ENCODE measurements around the gene ZSWIM7.
"Not testable (repeated sequence)": the region's sequence is repeated elsewhere in the genome, so short reads cannot be mapped to it uniquely, and the experiment has no call there.

Gene ZSWIM7

DNA sequence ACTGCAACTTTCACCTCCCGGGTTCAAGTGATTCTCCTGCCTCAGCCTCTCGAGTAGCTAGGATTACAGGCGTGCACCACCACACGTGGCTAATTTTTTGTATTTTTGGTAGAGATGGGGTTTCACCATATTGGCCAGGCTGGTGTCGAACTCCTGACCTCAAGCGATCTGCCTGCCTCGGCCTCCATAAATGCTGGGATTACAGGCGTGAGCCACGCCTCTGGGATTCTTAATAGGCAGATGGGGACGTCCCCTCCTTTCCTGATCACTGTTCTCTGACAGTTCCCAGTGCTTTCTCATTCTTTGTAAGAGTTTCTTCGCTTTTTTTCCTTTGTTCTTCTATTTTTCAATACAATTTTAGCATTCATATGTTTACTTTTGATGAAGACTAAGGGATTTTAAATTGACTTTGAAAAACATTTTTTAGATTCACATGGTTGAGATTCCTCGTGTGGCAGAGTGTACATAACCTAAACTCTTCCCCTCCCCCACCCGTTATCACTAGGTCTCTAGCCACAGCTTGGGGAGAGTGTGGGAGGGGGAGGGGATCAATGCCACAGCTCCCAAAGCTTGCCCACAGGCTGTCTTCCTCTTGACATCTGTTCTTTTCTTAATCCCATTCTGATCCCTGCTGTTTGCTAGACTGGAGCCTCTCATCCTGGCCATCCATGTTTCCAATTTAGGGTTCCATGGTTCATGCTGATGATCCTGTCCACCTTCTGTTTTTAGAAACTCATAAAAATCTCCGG is 43.5 kb downstream of the ZSWIM7 start:
- DNase-seq, result no peak

DNA sequence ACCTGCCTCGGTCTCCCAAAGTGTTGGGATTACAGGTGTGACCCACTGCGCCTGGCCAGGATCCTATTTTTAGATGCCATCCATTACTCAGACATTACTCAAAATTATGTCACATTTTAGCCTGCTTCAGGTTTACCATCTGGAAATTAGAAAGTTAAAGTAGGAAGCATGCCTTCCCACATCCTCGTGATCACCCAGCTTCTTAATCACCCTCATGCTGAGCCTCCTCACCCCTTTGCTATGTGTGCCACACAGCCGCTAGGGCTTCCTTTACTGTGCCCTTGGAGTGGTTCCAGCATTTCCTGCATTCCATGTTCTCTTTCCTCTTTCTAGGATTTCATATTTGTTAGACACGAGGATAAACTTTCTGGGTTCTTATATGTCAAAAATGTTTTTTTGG is 45.3 kb downstream of the ZSWIM7 start:
- DNase-seq, result no peak

DNA sequence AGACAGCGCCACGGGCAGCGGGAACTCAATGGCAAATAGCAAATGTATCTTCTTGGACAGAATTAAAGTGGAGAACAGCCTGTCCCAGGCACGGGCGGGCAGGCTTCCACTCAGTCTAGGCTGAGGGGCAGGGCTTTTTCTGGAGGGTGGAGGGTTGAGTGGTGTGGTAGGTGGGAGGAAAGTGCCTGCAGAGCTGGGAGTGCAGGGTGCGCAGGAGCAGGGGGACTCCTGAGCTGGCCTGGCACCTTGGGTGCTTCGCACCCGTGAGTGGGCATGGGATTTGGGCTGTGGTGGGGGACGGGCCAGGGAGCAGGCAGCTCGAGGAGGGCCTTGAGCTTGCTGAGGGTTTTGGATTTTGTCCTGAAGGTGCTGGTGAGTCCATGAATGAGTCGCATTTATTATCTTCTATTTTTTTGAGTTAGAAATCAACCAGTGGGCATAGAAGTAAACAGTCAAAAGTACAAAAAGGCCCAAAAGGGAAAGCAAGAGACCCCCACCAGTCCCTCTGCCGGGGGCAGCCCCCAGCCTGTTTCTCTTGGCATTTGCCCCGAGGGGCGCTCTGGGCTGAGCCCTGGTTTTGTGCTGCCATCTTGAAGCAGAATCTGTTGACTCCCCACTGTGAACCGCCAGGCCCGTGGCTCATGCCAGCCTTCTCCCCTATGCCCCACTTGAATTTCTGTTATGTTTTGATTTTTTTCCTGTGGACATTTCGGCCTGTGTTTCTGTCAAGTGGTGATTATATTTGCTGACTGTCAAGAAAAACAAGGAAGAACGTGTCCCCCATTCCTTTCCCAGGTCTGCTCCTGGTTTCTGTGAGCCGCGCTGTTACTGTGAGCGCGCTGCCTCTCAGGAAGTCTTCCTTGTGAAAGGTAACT is 46.4 kb downstream of the ZSWIM7 start:
- DNase-seq, result no peak

DNA sequence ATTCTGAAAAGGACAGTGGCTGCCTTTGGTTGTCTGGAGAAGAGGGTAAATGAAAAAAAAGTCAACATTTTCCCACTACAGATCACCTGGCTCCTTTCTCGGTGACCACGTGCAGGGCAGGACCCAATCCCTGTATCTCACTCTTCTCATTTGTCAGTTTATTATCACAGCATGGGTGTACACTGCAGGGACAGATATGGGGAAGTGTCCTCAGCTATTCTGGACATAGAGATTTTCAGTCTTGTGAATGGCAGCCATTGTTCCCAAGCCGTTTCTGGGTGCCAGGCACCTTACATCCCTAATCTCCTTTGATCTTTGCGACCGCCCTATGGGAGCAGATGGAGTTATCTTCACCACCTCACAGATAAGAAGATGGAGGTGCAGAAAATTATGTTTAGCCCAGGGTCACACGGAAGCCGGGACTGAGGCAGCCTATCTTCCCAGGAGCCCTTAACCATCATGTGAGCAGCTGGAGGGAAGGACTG is 47.4 kb downstream of the ZSWIM7 start:
- DNase-seq, result no peak

DNA sequence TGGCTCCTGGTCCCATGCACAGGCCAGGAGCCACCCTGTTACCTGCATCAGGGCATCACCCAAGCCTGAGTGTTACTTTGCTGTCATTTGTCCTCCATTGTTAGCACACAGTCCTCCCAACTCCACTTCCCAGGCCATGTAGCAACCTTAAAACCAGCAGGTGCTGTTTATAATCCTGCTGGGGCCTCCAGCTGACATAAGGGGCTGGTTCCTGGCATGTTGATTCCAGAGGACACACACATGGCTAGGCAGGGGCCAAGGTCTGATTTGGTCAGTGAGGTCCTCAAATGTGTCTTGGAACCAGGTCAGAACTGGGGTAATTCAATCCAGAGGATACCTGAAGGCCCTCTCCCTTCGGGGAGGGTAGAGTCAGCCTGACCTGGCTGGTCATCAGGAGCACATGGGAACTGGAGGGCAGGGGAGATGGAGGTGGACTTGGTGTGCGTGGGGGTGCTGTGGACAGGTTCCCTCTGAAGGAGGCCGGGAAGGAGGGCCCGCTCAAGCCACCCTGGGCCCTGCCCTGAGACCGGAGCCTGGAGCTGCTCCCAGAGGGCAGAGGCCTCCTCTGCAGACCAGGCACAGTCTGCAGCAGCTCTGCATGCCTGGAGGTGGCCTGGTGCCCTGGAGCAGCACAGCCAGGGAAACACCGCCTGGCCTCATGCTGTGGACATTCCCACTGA is 48.0 kb downstream of the ZSWIM7 start:
- DNase-seq, result no peak

DNA sequence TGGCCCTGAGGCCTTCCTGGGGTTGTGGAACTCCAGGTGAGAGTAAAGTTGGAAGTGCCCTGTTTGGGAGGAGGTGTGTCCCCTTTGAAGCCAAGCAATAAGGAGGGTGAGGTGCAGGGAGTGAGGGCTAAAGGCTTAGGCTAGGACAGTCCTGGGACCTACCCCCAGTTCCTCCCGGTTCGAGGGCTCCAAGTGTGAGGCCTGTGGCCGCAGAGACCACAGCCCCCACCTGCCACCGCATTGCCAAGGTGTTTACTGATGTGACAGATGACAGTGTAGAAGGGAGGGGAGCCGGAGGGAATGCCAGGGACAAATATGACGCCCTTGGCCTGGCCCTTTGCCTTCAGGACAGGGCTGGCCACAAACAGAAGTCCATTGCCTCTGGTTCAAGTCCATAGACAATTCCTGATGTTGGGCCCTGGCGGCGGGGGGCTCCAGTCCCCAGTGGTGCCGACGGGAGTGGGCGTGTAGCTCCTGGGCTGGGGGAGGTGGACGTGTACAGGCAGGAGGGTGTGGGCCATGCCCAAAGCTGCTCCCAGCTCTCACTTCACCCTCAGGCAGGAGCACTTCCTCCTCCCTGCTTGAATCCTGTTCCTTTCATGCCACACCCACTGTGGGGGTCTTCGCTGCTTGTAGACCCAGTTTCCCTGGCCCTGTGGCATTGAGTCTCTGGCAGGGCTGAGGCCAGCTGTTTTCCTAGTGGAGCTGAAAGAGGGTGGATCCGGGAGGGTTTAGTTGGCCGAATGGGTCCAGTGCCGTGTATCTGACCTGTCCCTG is 51.3 kb downstream of the ZSWIM7 start:
- no peak for DNase-seq

DNA sequence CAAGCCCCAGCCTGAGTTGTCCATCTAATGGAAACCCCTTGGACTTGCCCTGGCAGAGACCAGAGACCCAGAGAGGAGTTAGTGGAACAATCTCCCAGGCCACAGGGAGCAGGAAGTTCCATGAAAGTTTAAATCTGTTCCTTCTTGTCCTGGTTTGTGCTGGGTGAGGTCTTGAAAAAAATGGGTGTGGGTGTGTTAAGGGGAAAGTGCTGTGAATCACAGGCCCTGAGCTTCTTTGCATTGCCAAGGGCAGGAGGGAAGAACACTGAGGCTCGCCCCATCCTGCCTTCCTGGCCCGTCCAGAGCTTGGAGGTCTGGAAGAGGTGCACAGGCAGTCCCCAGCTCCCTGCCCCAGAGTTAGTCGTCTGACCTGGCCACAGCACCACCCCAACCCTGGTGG is 52.2 kb downstream of the ZSWIM7 start:
- DNase-seq, result no peak

DNA sequence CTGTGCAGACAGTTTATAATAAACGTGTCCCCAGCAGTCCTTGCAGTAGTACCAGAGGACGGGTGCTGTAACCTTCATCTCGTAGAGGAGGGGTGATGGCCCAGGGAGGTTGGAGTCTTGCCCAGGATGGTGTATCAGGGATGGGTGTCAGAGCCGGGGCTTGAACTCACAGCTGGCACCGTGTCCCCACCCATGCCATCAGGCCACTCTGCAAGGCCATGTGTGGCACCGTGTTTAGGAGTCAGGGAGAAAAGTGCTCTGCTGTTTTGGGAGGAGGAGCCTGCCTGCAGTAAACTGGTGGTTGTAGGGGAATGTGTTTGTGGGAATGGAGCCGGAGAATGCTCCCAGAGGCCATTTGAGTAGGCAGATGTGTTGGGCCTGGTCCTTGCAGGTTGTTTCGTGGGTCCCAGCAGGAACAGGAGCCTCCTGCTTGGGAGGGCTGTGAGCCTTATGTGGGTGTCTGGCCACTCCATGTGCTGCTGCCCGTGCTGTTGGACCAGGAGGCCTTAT is 52.8 kb downstream of the ZSWIM7 start:
- DNase-seq, result no peak

DNA sequence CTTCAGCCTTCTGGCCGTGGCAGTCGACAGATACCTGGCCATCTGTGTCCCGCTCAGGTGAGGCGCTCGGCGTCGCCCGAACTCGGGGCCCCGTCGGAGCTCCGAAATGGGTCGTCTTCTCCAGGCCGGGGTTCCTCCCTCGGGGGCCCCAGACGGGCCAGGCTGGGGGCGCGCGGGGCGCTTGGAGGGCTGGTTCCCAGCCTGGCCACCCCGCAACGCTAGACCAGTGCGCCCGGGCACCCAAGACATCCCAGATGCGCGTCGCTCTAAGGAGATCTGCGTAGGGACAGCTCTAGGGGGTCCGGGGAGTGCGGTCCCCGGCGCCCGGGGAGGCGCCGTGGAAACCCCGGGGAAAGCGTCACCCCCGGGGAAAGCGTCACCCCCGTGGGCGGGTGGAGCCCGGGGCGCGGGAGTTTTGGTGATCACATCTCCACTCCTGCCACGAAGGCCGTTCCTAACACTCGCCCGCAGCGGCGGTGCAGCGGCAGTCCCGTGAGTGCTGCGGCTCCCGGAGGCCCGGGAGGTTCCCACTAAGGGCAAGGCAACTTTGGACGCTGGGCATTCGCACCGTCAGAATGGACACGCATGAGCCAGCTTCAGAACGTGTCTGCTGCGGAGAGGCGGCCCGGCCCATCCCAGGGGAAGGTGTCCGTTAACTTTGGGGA is 53.8 kb downstream of the ZSWIM7 start:
- DNase-seq, result no peak

DNA sequence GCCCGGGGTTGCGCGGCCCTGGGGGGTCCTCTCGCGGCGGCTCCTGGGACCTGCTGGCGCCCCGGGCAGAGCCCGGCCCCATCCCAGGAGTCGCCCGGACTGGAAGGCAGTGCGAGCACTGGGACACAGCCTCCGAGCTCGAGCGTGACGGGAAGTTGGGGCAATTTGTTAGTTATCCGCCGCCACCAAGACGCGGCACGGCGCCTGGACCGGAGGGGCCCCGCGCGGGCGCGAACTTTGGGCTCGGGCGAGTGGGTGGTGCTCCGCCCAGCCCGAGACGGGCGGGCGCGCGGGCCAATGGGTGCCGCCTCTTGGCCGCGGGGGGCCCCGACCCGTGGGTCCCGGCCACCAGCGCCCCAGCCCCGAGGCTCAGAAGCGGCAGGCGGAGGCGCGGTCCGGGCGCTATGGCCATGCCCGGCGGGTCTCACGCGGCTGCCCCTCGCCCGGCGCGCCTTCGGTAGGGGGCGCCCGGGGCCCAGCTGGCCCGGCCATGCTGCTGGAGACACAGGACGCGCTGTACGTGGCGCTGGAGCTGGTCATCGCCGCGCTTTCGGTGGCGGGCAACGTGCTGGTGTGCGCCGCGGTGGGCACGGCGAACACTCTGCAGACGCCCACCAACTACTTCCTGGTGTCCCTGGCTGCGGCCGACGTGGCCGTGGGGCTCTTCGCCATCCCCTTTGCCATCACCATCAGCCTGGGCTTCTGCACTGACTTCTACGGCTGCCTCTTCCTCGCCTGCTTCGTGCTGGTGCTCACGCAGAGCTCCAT is 54.6 kb downstream of the ZSWIM7 start, which contains the start of gene ADORA2B:
Gene ADORA2B, plus strand, starts transcription at position 372 of the 768 bp plus-strand sequence. Its CDS starts 119 bp downstream, at position 491.
- no peak for DNase-seq

DNA sequence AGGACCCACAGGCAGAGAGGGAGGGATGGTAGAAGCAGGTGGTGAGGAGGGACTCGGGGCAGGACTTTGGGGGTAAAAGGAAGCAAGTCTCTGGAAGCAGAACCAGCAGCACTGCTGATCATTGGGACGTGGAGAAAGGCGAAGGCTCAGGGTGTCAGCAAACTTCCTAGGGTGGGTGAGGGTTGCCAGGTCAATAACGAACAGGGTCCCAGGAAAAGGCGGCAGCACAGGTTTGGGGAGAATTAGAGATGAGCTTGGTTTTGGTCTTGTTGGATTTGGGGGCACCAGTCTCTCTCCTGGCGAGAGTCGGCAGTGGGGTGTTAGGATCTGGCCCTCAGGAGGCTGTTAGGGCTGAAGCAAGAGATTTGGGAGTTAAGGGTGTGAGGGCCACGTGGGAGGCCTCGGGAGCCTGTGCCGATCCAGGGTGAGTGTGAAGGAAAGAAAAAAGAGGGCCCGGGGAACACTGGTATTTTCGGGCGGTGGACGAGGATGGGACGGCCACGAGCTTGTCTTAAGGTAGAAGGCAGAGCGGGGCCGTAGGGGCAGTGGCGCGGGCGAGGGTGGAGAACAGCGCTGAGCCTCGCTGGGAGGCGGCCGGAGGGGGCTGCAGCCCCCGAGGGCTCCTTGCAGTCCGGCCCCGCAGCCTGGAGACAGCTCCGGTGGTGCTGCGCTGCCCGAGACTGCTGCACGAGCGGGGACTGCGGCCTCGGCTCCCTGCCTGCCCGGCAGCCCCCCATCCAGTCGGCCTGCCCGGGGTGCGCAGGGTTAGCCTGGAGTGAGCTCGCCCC is 55.3 kb downstream of the ZSWIM7 start:
- no peak for DNase-seq

DNA sequence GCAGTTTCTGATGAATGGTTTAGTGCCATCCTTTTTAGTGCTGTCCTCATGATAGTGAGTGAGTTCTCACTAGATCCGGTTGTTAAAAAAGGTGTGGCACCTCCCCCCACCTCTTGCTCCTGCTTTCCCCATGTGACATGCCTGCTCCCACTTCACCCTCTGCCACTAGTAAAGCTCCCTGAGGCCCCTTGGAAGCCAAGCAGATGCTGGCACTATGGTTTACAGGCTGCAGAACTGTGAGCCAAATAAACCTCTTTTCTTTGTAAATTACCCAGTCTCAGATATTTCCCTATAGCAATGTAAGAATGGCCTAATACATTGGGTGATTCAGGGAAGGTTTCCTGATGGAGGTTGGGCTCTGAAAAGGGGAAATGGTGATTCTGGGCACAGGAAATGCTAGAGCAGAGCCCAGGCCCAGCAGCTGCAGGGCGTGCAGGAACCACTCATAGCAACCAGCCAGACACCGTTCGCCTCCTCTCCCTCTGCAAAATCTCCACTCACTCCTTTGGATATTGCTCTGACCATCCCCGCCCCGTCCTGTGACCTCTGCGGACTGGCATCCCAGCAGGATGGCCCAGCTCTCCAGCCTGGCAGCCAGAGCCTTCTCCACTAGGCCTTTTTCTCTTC is 57.2 kb downstream of the ZSWIM7 start:
- no peak for DNase-seq

DNA sequence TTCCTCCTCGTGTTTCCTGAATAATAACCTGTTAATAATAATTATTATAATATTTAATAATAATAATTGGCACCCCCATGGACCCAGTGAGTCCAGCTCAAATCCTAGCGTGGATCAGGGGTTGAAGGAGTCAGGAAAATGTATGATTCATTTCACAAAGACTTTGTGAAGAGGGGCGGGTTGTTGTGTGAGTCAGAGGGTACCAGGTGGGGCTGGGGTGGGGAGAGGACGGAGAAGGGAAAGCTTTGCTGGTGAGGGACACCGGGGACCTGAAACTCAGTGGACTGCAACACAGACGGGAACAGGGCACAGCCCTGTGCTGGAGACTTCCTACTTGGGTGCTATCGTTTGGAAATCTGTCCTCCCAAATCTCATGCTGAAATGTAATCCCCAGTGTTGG is 57.7 kb downstream of the ZSWIM7 start:
- DNase-seq, result no peak

DNA sequence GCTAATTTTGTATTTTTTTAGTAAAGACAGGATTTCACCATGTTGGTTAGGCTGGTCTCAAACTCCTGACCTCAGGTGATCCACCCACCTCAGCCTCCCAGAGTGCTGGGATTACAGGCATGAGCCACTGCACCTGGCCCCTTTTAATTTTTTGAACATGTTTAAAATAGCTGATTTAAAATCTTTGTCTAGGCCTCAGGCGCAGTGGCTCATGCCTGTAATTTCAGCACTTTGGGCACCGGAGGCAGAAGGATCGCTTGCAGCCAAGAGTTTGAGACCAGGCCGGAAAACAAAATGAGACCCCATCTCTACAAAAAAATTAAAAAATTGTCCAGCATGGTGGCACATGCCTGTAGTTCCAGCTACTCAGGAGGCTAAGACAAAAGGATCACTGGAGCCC is 63.0 kb downstream of the ZSWIM7 start:
- not testable (repeated sequence) for DNase-seq

DNA sequence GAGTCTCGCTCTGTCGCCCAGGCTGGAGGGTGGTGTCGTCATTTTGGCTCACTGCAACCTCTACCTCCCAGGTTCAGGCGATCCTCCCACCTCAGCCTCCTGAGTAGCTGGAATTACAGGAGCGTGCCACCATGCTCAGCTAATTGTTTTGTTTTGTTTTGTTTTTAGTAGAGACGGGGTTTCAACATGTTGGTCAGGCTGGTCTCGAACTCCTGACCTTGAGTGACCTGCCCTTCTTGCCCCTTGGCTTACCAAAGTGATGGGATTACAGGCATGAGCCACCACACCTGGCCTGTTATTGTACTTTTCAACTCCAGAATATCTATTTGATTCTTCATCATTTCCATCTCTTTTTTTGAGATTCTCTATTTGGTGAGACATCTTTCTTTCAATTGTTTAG is 63.6 kb downstream of the ZSWIM7 start:
- no peak for DNase-seq

DNA sequence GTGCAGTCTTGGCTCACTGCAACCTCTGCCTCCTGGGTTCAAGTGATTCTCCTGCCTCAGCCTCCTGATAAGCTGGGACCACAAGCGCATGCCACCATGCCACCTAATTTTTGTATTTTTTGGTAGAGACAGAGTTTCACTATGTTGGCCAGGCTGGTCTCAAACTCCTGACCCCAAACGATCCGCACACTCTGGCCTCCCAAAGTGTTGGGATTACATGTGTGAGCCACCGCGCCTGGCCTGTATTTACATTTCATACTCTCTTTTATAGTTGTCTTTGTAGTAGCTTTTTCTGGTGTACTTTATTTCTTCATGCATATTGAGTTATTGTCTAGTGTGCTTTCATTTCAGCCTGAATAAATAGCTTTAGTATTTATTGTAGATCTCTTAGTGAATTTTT is 64.6 kb downstream of the ZSWIM7 start:
- DNase-seq, result no peak

DNA sequence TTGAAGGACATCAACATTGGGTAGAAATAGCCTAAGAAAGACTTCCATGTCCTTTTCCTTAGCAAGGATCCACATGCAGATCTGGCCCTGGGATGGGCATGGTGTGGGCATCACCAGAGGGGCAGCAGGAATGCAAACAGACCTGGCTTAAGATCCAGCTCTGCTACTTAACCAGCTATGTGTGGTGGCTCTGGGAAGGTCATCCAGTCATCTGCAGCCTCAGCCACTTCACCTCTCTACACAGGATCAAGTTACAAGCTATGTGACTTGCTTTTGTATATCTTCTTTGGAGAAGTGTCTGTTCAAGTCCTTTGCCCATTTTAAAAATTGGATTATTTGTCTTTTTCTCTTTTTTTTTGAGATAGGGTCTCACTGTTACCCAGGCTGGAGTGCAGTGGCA is 68.1 kb downstream of the ZSWIM7 start:
- DNase-seq, result no peak

DNA sequence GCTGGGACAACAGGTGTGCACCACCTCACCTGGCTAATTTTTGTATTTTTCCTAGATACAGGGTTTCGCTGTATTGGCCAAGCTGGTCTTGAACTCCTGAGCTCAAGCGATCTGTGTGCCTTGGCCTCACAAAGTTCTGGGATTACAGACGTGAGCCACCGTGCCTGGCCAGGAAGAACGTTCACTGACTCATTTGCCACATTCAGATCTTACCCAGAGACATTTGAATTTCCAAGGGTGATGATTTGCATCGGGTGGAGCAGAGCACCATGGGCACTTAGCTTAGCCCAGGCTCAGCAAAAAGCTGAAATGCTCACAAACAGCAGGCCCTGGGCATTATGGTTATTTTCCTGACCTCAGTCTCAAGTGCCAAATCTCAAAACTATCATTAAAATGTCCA is 69.1 kb downstream of the ZSWIM7 start:
- DNase-seq, result no peak

DNA sequence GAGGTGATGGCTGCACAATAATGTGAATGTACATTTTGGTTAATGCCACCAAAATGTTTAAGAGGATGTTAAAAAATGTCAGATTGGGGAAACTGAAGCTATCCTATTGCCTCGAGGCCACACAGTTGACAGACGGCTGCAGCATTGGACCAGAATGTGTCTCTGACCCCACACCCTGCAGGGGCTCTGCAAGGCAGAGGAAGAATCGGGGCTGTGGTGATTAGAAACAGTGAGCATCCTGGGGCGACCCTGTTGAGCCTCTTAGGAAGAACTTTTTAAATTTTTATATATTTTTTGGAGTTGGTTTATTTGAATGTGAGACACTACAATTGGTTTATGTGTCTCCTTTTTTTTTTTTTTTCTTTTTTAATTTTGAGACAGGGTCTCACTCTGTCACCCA is 69.6 kb downstream of the ZSWIM7 start:
- DNase-seq, result no peak
